Thyroid gland (tissue), 4 donors: ENCODE measurements around the gene PCSK1. TPM values are rescaled to one million over a fixed set of nuclear protein-coding genes. Genes with fewer than 3 reads are reported as not detected.

ENCODE experiments used
- DNase-seq, 2 donors: peaks; one replicate each; pipeline ENCODE4 v3.0.0-alpha.2; 2019
- H3K27ac ChIP-seq, 3 donors: fragments of 200-600 bp; sonication (generic); 1 replicate in 2 of 3; 2 replicates in 1 of 3; pipeline ENCODE4 v1.5.1; 2016 to 2019; ENCODE audit warnings: mild to moderate bottlenecking in 1 of 3, moderate library complexity in 1 of 3
- H3K27me3 ChIP-seq: fragments of 200-600 bp; sonication (generic); one replicate; pipeline ENCODE4 v1.5.1; 2019
- H3K36me3 ChIP-seq, 2 donors: fragments of 200-600 bp; sonication (generic); one replicate each; pipeline ENCODE4 v1.5.1; 2016 to 2019
- H3K4me1 ChIP-seq, 2 donors: fragments of 200-600 bp; sonication (generic); one replicate each; pipeline ENCODE4 v1.5.1; 2017 to 2019
- H3K4me3 ChIP-seq, 3 donors: fragments of 200-600 bp; sonication (generic); replicated peaks in 1 of 3; 1 replicate in 2 of 3; 2 replicates in 1 of 3; pipeline ENCODE4 v1.5.1; 2016; ENCODE audit warnings: mild to moderate bottlenecking in 1 of 3
- H3K9me3 ChIP-seq: fragments of 200-600 bp; sonication (generic); one replicate; pipeline ENCODE4 v1.5.1; 2017
- CTCF ChIP-seq, 6 experiments: fragments of 200-600 bp in 3 of 6; fragments of 450-650 bp in 3 of 6; sonication (generic) in 3 of 6; IDR thresholded peaks; one replicate each; pipeline ENCODE4 v1.5.1; 2016 to 2019; ENCODE audit warnings: antibody characterized with exemption in 6 of 6, mild to moderate bottlenecking in 2 of 6, inconsistent platforms in 1 of 6, moderate library complexity in 1 of 6
- POLR2A ChIP-seq, 2 donors: fragments of 450-650 bp; IDR thresholded peaks; one replicate each; pipeline ENCODE4 v1.6.1; 2017; ENCODE audit warnings: antibody characterized with exemption in 2 of 2, mild to moderate bottlenecking in 2 of 2, moderate library complexity in 1 of 2
- WGBS, 2 donors: methylation state at CpG; one replicate each; pipeline ENCODE4 v1.1.5; 2017; 5-methylcytosine and 5-hydroxymethylcytosine counted together
- intact Hi-C: fragments of 100-400 bp; cut with DNase I; formaldehyde crosslinking; loops from one replicate; pipeline ENCODE4 v1.15.1; 2023
- total RNA-seq, 4 donors: library from RNA; depleted of rRNA; stranded (reverse); fragments of >200 nt; gene quantifications; one replicate each; pipeline ENCODE4 v1.2.3, GENCODE V29; 2016

Gene PCSK1
- total RNA-seq, 4 donors from 2014 or later = 2.3 to 16.8 (median 7.3) TPM

GRCh38 chr5:96344678-96345577 is 88.1 kb downstream of the PCSK1 start:
- H3K36me3 ChIP-seq = no peaks in the 10 kb centered on the region
- no peaks in the 10 kb centered on the region for H3K27me3 ChIP-seq
- H3K4me3 ChIP-seq = no peak overlapping the region
- DNase-seq = no peak
- no peak overlapping the region for H3K27ac ChIP-seq
- WGBS, 2 donors = 54 to 58% methylated on average over 6 of the region's 6 CpGs
- H3K4me1 ChIP-seq = no peaks in the 10 kb centered on the region
- H3K9me3 ChIP-seq = no peaks in the 10 kb centered on the region
- intact Hi-C loops = loop anchor here (5.0 kb wide), 1 partner anchor 257 kb away; no protein-coding TSS in a partner anchor
- TF ChIP-seq CTCF (IDR thresholded peaks at IDR 0.05) (peak in 4 of 6 experiments; percentile 23 to 43 (median 38)), POLR2A (IDR thresholded peaks at IDR 0.05) (no peak)

GRCh38 chr5:96343094-96343493 is 90.0 kb downstream of the PCSK1 start:
- H3K4me1 ChIP-seq = no peaks in the 10 kb centered on the region
- no peak overlapping the region for H3K4me3 ChIP-seq
- H3K27me3 ChIP-seq = no peaks in the 10 kb centered on the region
- no peak overlapping the region for H3K27ac ChIP-seq
- no peaks in the 10 kb centered on the region for H3K9me3 ChIP-seq
- DNase-seq = no peak
- no peaks in the 10 kb centered on the region for H3K36me3 ChIP-seq
- TF ChIP-seq CTCF (IDR thresholded peaks at IDR 0.05) (no peak), POLR2A (IDR thresholded peaks at IDR 0.05) (no peak)
- intact Hi-C loops = no loop called here

GRCh38 chr5:96342581-96342980 is 90.5 kb downstream of the PCSK1 start:
- H3K27me3 ChIP-seq = no peaks in the 10 kb centered on the region
- intact Hi-C loops = no loop called here
- H3K36me3 ChIP-seq = no peaks in the 10 kb centered on the region
- no peaks in the 10 kb centered on the region for H3K9me3 ChIP-seq
- 94 to 96% methylated on average over 4 of the region's 4 CpGs for WGBS, 2 donors
- no peaks in the 10 kb centered on the region for H3K4me1 ChIP-seq
- no peak for DNase-seq
- no peak overlapping the region for H3K4me3 ChIP-seq
- H3K27ac ChIP-seq = no peak overlapping the region
- TF ChIP-seq POLR2A (IDR thresholded peaks at IDR 0.05) = no peak
- TF ChIP-seq CTCF (IDR thresholded peaks at IDR 0.05) = no peak

Other genes with a start within 250 kb of the PCSK1 start
- gene CAST, start 229.1 kb upstream of the PCSK1 start, total RNA-seq = 100 to 1,000 TPM; 177 to 278 (median 236) TPM